Hematopoietic multipotent progenitor cell treated with erythropoietin and hydrocortisone succinate and interleukin-3 and kit ligand, for 15 days (in vitro differentiated cells): Measurements from ENCODE around the gene ANKRD23.
"Not testable (repeated sequence)": the region's sequence is repeated elsewhere in the genome, so short reads cannot be mapped to it uniquely, and the experiment has no call there.

Experiments used
- DNase-seq: peaks from one replicate; pipeline ENCODE4 v3.0.0-alpha.2; 2015; ENCODE audit warnings: low spot score

ANKRD23 gene

GRCh38 chr2:96843538-96844268, at the start of gene ANKRD23:
ANKRD23 (minus strand) TSS chr2:96844021; CDS start chr2:96843992, 29 bp downstream.
- DNase-seq = no peak

- no peak for DNase-seq
Observed at GRCh38 chr2:96891591-96892333, 47.9 kb upstream of the ANKRD23 start.

GRCh38 chr2:96890726-96891385, 47.0 kb upstream of the ANKRD23 start:
- no peak for DNase-seq

DNA sequence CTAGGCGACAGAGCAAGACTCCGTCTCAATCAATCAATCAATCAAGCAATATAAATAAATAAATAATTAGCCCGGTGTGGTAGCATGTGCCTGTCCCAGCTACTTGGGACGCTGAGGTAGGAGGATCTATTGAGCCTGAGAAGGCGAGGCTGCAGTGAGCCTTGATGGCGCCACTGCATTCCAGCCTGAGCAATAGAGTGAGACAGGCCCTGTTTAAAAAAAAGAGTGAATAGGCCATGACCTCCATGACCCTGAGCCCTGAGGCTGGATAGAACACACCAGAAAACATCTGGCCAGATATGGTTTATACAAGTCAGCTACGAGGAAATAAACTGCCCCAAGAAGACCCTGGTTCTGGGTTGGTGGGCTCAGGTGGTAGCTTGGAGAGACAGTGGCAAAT, 46.4 kb upstream of the ANKRD23 start:
- no peak for DNase-seq

GRCh38 chr2:96889502-96889901, 45.7 kb upstream of the ANKRD23 start:
- not testable (repeated sequence) for DNase-seq

GRCh38 chr2:96888072-96889011, 44.5 kb upstream of the ANKRD23 start:
- no peak for DNase-seq

- no peak for DNase-seq
Observed at GRCh38 chr2:96887493-96888012, 43.7 kb upstream of the ANKRD23 start.

DNA sequence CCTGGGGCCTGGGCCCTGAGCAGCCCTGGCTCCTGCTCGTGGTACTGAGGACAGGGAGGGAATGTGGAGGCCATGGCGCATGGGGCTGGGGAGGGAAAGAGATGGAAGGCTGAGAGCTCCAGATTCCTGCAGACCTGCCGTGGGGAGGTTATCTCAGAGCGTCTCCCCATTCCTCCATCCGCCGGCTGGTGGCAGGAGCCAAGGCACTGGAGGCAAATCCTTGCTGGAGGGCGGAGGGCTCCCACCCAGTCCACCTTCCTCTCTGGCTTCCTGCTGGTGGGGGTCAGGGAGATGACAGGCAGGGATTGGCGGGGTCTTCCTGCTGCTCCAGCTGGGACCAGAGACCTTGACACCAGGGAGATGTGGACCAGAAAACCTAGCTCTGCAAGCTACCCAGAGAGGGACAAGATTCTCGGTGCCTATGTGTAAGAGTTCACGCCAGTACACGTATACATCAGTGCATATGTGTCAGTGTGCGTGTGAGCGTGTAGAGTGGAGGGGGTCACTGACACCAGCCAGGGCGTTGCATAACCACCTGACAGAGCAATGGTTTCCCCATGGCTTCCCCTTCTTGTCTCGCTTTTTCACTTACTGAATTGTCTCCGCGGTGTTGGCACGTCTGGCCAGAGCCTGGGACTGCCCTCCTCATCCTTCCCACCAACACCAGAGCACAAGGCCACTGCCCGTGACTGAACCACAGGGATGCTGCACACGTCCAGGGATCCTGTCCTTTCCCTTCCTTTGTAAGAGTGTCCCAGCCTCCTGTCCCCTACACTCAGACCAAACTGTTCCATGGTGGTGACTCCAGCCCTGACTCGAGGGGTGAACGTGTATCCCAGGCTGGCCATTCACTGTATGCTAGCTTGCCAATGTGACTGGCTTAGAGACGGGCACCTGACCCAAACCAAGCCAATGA, 41.9 kb upstream of the ANKRD23 start:
- DNase-seq = no peak

DNA sequence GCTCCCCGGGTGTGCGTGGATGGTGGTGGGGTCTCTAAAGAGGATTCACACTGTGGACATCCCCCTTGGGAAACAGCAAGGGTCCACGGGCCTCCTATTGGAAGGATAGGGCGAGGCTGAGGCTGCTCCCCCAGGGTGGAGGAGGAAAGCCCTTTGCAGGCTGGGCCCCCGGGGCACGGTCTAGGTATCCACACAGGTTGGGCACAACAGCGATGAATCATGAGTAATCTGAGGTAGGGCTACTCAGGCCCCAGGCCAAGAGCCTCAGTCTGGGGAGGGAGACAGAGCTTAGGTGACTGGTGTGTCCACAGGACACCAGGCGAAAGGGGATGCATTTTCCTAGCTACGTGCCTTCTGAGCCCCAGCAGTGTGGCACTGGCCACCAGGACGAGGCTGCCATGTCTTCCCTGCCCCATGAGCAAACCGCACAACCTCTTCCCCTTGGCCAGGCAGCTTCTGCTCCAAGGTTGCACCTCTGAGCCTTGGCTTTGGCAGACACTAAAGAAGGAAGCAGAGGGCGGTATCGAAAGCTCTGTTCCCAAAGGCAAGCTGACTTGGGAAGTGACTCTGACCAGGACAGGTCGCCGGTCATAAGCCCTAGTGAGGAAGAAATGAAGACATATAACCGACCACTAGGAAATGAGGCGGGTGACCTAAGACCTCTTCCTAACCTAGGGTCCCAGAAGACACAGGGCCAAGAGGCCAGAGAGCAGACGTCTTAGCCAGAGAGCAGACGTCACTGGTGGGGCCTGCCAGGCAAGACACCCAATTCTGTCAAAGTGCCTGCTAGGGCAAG, 40.7 kb upstream of the ANKRD23 start:
- no peak for DNase-seq

DNA sequence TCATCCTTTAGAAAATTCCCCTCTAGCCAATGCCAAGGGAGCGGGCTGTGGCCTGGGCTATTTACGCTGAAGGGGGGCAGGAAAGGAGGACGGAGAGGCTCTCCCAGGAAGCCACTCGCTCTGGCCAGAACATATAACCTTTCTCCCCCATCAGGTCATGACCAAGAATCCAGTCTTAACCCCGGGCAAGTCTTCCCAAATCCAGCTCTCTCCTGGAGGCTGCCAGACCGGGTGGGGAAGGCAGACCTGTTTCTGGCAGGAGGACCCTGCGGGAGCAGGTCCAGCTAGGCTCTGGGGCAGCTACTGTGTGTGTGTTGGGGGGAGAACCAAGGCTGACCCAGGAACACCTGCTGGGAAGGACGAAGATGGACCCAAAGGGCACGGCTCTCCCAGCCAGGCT, 39.5 kb upstream of the ANKRD23 start:
- no peak for DNase-seq

GRCh38 chr2:96882906-96883305, 39.1 kb upstream of the ANKRD23 start:
- DNase-seq = no peak

- DNase-seq = no peak
Observed at GRCh38 chr2:96882230-96882629, 38.4 kb upstream of the ANKRD23 start.

DNA sequence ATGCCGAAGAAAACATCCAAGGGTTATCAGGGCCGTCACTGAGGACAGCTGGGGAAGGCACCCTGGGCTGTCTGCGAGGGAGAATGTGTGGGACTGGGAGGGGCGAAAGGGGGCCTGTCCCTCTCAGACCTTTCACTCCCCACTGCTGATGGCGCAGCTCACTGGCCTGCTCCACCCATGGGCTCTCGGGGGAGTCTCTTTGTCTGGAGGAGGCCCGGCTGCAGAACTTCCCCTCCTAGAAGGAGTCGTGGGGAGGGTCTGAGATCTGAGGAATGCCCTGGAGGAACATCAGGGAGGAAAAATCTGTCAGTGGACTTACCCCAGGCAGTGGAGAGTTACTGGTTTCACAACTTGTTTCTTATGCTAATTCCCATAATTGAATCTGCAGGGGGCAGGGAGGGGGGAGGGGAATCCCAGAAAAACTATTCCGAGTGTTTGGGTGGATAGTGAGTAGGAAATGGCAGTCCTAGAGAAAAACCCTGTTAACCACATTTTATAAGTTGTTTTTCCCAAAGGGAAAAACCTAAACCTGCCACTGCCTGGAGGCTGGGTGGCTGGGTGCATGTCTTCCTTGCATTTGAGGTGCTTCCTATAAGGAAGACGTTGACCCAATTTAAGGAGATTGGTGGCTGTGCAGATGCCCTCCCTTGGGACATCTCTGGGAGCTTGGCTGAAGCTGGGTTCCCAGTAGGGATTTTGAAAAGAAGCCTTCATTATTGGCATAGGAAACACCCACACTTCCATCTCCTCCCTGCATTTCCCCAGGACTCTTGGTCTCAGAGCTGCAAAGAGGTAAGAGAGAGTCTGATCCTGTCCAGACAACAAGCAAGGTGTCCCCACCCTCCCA, 37.8 kb upstream of the ANKRD23 start:
- DNase-seq = no peak

GRCh38 chr2:96880891-96881273, 37.1 kb upstream of the ANKRD23 start:
- DNase-seq = no peak

DNA sequence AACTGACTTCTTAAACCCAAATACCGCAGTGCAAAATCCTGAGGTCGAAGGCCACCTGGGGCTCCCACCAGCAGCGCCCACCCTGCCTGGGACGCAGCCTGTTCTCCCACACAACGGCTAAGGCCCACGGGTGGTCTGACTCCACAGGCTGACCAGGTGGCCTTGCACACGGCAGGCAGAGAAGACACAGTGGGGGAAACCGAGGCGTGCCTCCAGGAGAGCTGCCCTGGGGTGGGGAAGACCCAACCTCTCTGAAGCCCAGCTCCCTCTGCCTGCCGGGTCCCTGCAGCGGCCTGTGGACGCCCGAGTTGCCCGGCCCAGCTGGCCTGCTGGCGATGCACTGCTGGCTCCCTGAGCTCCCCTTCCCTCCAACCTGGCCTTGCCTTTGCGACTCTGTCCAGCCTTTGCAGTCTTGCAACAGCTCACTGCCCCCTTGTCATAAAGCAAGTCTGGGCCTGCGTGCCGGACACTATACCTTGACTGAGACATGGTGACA, 35.8 kb upstream of the ANKRD23 start:
- no peak for DNase-seq

- no peak for DNase-seq
Observed at GRCh38 chr2:96878796-96879544, 35.1 kb upstream of the ANKRD23 start.

DNA sequence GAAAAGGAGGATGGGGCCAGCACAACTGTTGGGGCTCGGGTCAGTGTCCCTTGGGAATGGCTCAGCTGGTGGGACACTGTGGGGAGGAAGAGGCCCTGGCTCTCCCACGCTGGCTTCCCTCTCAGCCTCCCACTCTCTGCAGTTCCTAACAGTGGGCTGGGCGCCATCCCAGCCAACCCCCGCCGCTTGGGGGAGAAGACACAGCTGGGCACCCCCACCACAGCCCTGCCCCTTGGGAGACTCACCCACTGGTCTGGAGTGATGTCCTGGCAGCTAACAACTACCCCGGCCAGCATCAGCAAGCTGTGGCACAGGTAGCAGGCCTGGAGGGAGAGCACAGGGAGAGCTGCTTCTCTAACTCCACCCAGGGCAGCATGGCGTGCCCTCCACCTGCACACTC, 34.4 kb upstream of the ANKRD23 start:
- no peak for DNase-seq

GRCh38 chr2:96877631-96878092, 33.8 kb upstream of the ANKRD23 start:
- DNase-seq = no peak
